ENCODE measurements around the gene NECAB3. TPM values are rescaled to one million over a fixed set of nuclear protein-coding genes. Genes with fewer than 3 reads are reported as not detected.

Gene NECAB3
- total RNA-seq, 2 experiments from 2014 or later = 62.4 to 79.4 TPM

- Histone ChIP-seq H4K20me1 (ENCODE audit: insufficient read depth, low read length) (no peaks in the 10 kb centered on the region), H3K79me2 (ENCODE audit: insufficient read depth, low read depth, low read length) (no peaks in the 10 kb centered on the region), H3K4me1 (ENCODE audit: insufficient read depth, low read length, poor library complexity, severe bottlenecking) (peaks cover 19% of the 10 kb centered on the region), H3K36me3 (ENCODE audit: insufficient read depth, low read length) (peaks cover 27% of the 10 kb centered on the region; the same call in 1 of the 2 replicates), H3K27ac (ENCODE audit: low read depth, low read length, poor library complexity, severe bottlenecking) (no peak overlapping the region), H2AFZ (ENCODE audit: low read length) (no peak overlapping the region), H3K9me3 (ENCODE audit: low read length) (no peaks in the 10 kb centered on the region), H3K9me2 (ENCODE audit: insufficient read depth, low read length) (no peaks in the 10 kb centered on the region), H3K4me2 (ENCODE audit: low read length) (no peak overlapping the region), H3K4me3 (ENCODE audit: low read depth, low read length, poor library complexity, severe bottlenecking) (no peak overlapping the region)
- POLR2A ChIA-PET = no interaction called here
- no peak for DNase-seq (ENCODE audit: low spot score)
- TF ChIP-seq EZH2phosphoT487 (IDR thresholded peaks at IDR 0.05; ENCODE audit: borderline replicate concordance, low read depth, low read length) (no peak), CTCF (conservative IDR thresholded peaks at IDR 0.05; ENCODE audit: low read length) (no peak)
- no TSS peak for BruUV-seq (replicated peaks)
- CTCF ChIA-PET (ENCODE audit: unreplicated experiment) = no interaction called here
- intact Hi-C loops (cut with micrococcal nuclease; ENCODE audit: unreplicated experiment) = no loop called here
Observed at GRCh38 chr20:33656010-33656782, 18.0 kb downstream of the NECAB3 start.

GRCh38 chr20:33655164-33655563 is 19.1 kb downstream of the NECAB3 start:
- Histone ChIP-seq H3K27ac (ENCODE audit: low read depth, low read length, poor library complexity, severe bottlenecking) (no peak overlapping the region), H4K20me1 (ENCODE audit: insufficient read depth, low read length) (no peaks in the 10 kb centered on the region), H3K9me3 (ENCODE audit: low read length) (no peaks in the 10 kb centered on the region), H3K79me2 (ENCODE audit: insufficient read depth, low read depth, low read length) (no peaks in the 10 kb centered on the region), H3K36me3 (ENCODE audit: insufficient read depth, low read length) (peaks cover 27% of the 10 kb centered on the region; the same call in 1 of the 2 replicates), H3K4me1 (ENCODE audit: insufficient read depth, low read length, poor library complexity, severe bottlenecking) (peaks cover 19% of the 10 kb centered on the region), H3K4me2 (ENCODE audit: low read length) (no peak overlapping the region), H2AFZ (ENCODE audit: low read length) (no peak overlapping the region), H3K4me3 (ENCODE audit: low read depth, low read length, poor library complexity, severe bottlenecking) (no peak overlapping the region), H3K9me2 (ENCODE audit: insufficient read depth, low read length) (no peaks in the 10 kb centered on the region)
- DNase-seq (ENCODE audit: low spot score) = no peak
- ChIA-PET POLR2A (no interaction called here), CTCF (ENCODE audit: unreplicated experiment) (no interaction called here)
- intact Hi-C loops (cut with micrococcal nuclease; ENCODE audit: unreplicated experiment) = no loop called here
- TF ChIP-seq EZH2phosphoT487 (IDR thresholded peaks at IDR 0.05; ENCODE audit: borderline replicate concordance, low read depth, low read length) (no peak), CTCF (conservative IDR thresholded peaks at IDR 0.05; ENCODE audit: low read length) (no peak)
- no TSS peak for BruUV-seq (replicated peaks)

GRCh38 chr20:33654680-33655161 is 19.5 kb downstream of the NECAB3 start:
- DNase-seq (ENCODE audit: low spot score) = no peak
- no peak for TF ChIP-seq CTCF (conservative IDR thresholded peaks at IDR 0.05; ENCODE audit: low read length)
- TF ChIP-seq EZH2phosphoT487 (IDR thresholded peaks at IDR 0.05; ENCODE audit: borderline replicate concordance, low read depth, low read length) = no peak
- Histone ChIP-seq H3K36me3 (ENCODE audit: insufficient read depth, low read length) (peaks cover 27% of the 10 kb centered on the region; the same call in 1 of the 2 replicates), H3K9me2 (ENCODE audit: insufficient read depth, low read length) (no peaks in the 10 kb centered on the region), H3K79me2 (ENCODE audit: insufficient read depth, low read depth, low read length) (no peaks in the 10 kb centered on the region), H4K20me1 (ENCODE audit: insufficient read depth, low read length) (no peaks in the 10 kb centered on the region), H3K4me3 (ENCODE audit: low read depth, low read length, poor library complexity, severe bottlenecking) (no peak overlapping the region), H3K9me3 (ENCODE audit: low read length) (no peaks in the 10 kb centered on the region), H3K4me2 (ENCODE audit: low read length) (no peak overlapping the region), H3K27ac (ENCODE audit: low read depth, low read length, poor library complexity, severe bottlenecking) (no peak overlapping the region), H2AFZ (ENCODE audit: low read length) (no peak overlapping the region), H3K4me1 (ENCODE audit: insufficient read depth, low read length, poor library complexity, severe bottlenecking) (peaks cover 19% of the 10 kb centered on the region)
- CTCF ChIA-PET (ENCODE audit: unreplicated experiment) = no interaction called here
- POLR2A ChIA-PET = no interaction called here
- BruUV-seq (replicated peaks) = no TSS peak
- intact Hi-C loops (cut with micrococcal nuclease; ENCODE audit: unreplicated experiment) = loop anchor here (5.0 kb wide), 1 partner anchor 252 kb away; the partner anchor contains the start of gene CDK5RAP1
